Ectodermal cell (in vitro differentiated cells): Measurements from ENCODE around the gene LDLRAD3.

Experiments used
- H3K27ac ChIP-seq: 2 replicates; pipeline ENCODE4 v1.7.0; 2013; ENCODE audit warnings: mild to moderate bottlenecking, low read depth, low read length; ENCODE audit not compliant: insufficient read depth, poor library complexity, severe bottlenecking
- H3K27me3 ChIP-seq: 2 replicates; pipeline ENCODE4 v1.7.0; 2013; ENCODE audit warnings: mild to moderate bottlenecking, low read length; ENCODE audit not compliant: insufficient read depth, control insufficient read depth, poor library complexity, severe bottlenecking
- H3K36me3 ChIP-seq: one replicate; pipeline ENCODE4 v1.7.0; 2013; ENCODE audit warnings: low read length; ENCODE audit not compliant: control insufficient read depth, insufficient read depth
- H3K4me1 ChIP-seq: one replicate; pipeline ENCODE4 v1.7.0; 2013; ENCODE audit warnings: low read length; ENCODE audit not compliant: control insufficient read depth, insufficient read depth
- H3K4me3 ChIP-seq: 2 replicates; pipeline ENCODE4 v1.7.0; 2013; ENCODE audit warnings: low read depth, low read length, control low read depth; ENCODE audit not compliant: insufficient read depth
- H3K9me3 ChIP-seq: 2 replicates; pipeline ENCODE4 v1.7.0; 2013; ENCODE audit warnings: mild to moderate bottlenecking, low read length, moderate library complexity; ENCODE audit not compliant: control insufficient read depth
- WGBS, 2 experiments: methylation state at CpG; one replicate each; pipeline ENCODE4 v1.1.7; 2013; ENCODE audit warnings: missing lambda C conversion rate in 2 of 2; 5-methylcytosine and 5-hydroxymethylcytosine counted together

The LDLRAD3 gene

DNA sequence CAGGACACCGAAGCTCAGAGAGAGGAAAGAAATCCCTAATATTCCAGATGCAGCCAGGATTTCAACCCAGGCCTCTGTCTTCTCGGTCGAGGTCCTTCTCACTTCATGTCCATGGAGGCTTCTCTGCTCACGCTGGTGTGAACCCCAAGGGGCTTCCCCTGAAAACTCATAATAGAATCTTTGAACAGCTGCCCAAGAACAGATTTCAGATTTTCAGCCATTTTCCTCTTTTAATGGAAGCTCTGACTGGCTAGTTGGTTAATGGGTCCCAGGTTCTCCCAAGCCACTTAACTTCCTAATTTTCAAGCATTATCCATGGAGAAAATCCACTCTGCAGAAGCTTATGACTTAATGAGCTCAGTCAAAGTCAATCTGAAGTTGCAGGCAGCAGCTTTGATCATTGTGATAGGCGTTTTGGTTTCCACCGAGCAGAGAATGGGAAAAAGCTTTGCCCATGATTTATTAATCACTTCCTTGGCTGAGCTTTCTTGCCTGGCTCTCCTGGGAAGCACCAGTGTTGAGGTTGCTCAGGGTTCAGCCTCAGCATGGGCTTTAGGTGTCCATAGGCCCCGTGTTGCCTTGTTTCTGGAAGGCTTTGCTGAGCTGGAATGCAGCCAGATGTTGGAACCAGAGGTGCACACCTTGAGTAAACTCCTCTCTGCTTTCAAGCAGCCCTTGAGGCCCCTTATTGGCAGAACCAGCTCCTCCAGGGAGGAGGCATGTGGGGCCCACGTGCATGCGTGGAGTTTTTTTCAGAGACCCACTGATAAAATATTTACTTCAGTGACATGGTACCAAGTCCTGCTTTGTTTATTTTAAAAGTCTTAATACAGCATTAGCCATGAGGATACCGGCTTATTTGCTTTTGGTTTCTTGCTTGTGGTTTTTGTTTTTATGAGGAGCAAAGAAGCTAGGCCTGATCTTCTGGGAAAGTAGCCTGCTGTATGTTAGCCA, 25.5 kb downstream of the LDLRAD3 start:
- Histone ChIP-seq H3K9me3 (peaks cover under 1% of the 10 kb centered on the region), H3K4me3 (no peak overlapping the region)
- WGBS, 2 experiments = 81 to 82% methylated on average over 10 of the region's 10 CpGs

DNA sequence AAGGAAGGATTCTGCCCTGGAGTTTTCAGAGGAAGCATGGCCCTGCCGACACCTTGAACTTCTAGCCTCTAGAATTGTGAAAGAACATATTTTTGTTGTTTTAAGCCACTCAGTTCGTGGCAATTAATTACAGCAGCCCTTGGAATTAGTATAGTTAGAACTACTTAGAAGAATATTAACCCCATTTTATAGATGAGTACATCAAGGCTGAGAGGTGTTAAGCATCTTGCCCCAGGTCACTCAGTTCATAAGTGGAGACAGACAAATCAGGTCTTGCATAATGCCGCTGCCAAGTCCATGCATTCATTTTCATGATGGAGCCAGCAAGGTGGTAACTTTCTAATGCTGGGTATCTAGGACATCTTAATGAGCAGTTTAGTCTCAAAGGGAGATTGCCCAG, 26.6 kb downstream of the LDLRAD3 start:
- H3K36me3 ChIP-seq = peaks cover 14% of the 10 kb centered on the region
- no peak overlapping the region for H3K4me3 ChIP-seq
- no peak overlapping the region for H3K27ac ChIP-seq
- no peaks in the 10 kb centered on the region for H3K4me1 ChIP-seq
- WGBS, 2 experiments = 84 to 97% methylated on average over 2 to 3 of the region's 3 CpGs
- H3K27me3 ChIP-seq = no peaks in the 10 kb centered on the region
- H3K9me3 ChIP-seq = peaks cover 5% of the 10 kb centered on the region

More for the DNA sequence above, 25.5 kb downstream of the LDLRAD3 start:
- no peaks in the 10 kb centered on the region for H3K4me1 ChIP-seq
- peaks cover 11% of the 10 kb centered on the region for H3K36me3 ChIP-seq
- H3K27ac ChIP-seq = no peak overlapping the region
- no peaks in the 10 kb centered on the region for H3K27me3 ChIP-seq

DNA sequence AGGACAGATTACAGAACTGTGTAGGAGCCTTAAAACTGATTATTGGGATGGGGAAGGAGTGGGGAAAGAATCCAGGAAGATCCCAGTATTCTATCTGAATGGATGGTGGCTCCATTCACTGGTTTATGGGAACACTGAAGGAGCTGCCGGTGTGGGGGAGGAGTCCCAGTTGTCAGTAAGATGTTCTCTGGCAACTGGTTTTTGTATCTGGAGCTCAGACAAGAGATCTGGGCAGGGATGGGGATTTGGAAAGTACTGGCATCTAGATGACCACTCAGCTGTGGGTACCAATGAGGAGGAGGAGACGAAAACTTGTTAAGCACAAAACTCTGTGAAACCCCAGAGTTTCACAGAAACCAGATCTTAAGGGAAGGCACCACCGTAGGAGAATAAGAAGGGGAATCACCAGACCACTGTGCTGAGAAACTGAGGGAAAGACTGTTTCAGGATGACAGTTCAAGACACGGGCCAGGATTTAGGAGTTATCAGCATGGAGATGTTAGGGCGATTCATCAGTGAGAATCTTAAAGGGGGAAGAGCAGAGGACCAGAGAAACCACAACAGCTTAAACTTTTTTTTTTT, 28.1 kb downstream of the LDLRAD3 start:
- H3K36me3 ChIP-seq = peaks cover 14% of the 10 kb centered on the region
- H3K4me1 ChIP-seq = no peaks in the 10 kb centered on the region
- no peaks in the 10 kb centered on the region for H3K27me3 ChIP-seq
- peaks cover 5% of the 10 kb centered on the region for H3K9me3 ChIP-seq
- 82 to 83% methylated on average over 5 of the region's 5 CpGs for WGBS, 2 experiments
- no peak overlapping the region for H3K27ac ChIP-seq
- no peak overlapping the region for H3K4me3 ChIP-seq

DNA sequence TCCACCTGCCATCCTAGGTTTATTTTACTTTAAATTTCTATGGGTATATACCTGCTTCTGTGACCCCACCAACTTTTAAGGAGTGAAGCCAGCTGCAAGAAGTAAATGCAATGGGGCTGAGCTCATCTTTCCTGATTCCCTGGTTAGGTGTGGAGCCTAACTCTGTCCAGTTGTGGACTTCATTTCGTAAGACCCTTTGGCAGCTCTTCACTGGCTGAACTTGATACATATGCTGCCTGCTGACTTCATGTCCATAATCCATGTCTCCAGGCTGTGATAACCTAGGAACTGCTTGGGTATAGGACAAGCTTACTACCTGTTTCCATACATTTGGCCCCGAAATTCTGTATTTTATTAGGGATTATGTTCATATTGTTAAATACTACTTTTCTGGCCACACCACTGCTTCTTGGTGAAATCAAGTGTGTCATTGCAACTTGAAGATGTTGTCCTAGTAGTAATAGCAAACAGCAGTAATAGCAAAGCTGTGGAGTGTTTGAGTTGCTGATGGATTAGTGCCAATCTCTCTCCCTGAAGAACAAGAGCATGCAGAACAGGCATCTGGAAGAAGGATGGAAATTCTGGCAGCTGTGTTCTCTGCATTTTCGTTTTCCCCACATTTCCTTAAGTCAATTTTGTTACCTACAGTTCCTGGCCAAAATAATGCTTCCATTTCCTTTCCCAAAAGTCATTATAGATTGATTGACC, 31.2 kb downstream of the LDLRAD3 start:
- H3K9me3 ChIP-seq = peaks cover 5% of the 10 kb centered on the region
- WGBS, 2 experiments = 94 to 97% methylated on average over 2 to 3 of the region's 3 CpGs
- no peak overlapping the region for H3K4me3 ChIP-seq
- H3K27ac ChIP-seq = no peak overlapping the region
- H3K36me3 ChIP-seq = peaks cover 14% of the 10 kb centered on the region
- peaks cover 13% of the 10 kb centered on the region for H3K4me1 ChIP-seq
- no peaks in the 10 kb centered on the region for H3K27me3 ChIP-seq

DNA sequence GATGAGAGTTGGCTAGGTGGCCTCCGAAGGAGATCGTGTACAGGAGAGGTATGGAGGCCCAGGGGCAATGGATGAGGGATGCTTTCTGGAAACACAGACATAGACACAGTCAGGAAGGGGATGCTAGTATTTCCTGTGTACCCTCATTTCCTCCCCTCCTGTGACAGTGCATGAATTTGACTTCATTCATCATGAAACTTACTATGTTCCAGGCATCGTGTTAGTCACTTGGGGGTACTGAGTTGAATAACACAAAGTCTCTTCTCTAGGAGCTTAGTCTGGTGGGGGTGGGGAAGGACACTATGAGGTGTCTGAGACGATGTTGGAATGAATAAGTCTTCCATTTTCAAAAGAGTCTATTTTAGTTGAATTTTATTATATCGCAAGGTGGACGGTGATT, 32.6 kb downstream of the LDLRAD3 start:
- H3K4me1 ChIP-seq = peaks cover 13% of the 10 kb centered on the region

DNA sequence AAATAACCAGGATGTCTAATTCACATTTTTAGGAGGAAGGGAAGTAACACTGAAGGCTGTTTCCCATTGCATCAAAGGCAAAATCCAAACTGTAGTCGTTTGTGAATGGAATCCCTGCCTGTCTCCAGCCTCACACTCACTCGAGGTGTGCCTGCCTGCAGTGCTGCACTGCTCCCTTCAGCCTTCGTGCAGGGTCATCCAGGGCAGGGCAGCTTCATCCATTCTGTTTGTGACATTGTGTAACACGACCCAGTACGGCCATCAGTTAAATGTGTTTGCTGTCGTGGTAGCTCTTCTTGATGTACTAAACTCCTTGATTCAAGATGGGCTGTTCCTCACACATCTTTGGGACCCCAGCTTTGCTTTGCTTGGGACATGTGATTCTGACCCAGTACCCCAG, 34.3 kb downstream of the LDLRAD3 start:
- peaks cover 13% of the 10 kb centered on the region for H3K4me1 ChIP-seq
- no peak overlapping the region for H3K4me3 ChIP-seq
- peaks cover 12% of the 10 kb centered on the region for H3K36me3 ChIP-seq
- 30 to 31% methylated on average over 6 of the region's 6 CpGs for WGBS, 2 experiments
- H3K27ac ChIP-seq = no peak overlapping the region
- no peaks in the 10 kb centered on the region for H3K27me3 ChIP-seq
- peaks cover 5% of the 10 kb centered on the region for H3K9me3 ChIP-seq

More for the DNA sequence above, 32.6 kb downstream of the LDLRAD3 start:
- WGBS, 2 experiments = 96 to 97% methylated on average over 6 of the region's 6 CpGs
- peaks cover 5% of the 10 kb centered on the region for H3K9me3 ChIP-seq
- no peak overlapping the region for H3K4me3 ChIP-seq
- H3K27ac ChIP-seq = no peak overlapping the region
- no peaks in the 10 kb centered on the region for H3K27me3 ChIP-seq
- peaks cover 14% of the 10 kb centered on the region for H3K36me3 ChIP-seq

DNA sequence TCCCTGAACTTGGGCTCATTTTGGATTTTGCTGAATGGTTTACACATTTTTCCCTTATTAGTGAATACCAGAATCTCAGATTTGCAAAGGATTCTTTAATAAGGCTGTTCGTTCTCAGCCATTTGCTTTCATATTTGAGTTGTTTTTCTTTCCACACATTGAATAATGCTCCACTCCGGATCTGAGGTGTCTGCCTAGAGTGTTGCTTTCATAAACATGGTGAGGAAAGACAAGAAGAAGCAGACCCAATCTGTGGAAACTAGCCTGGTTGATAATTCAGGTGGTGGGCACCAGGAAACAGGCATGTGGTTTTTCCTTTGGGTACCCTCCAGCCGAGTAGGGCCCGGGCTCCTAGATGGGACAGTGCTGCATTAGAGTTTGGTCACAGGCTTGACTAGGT, 35.0 kb downstream of the LDLRAD3 start:
- no peak overlapping the region for H3K27ac ChIP-seq
- H3K9me3 ChIP-seq = peaks cover 5% of the 10 kb centered on the region
- H3K4me3 ChIP-seq = no peak overlapping the region
- no peaks in the 10 kb centered on the region for H3K27me3 ChIP-seq
- peaks cover 13% of the 10 kb centered on the region for H3K4me1 ChIP-seq
- peaks cover 5% of the 10 kb centered on the region for H3K36me3 ChIP-seq
- 94 to 98% methylated on average over 4 of the region's 4 CpGs for WGBS, 2 experiments

DNA sequence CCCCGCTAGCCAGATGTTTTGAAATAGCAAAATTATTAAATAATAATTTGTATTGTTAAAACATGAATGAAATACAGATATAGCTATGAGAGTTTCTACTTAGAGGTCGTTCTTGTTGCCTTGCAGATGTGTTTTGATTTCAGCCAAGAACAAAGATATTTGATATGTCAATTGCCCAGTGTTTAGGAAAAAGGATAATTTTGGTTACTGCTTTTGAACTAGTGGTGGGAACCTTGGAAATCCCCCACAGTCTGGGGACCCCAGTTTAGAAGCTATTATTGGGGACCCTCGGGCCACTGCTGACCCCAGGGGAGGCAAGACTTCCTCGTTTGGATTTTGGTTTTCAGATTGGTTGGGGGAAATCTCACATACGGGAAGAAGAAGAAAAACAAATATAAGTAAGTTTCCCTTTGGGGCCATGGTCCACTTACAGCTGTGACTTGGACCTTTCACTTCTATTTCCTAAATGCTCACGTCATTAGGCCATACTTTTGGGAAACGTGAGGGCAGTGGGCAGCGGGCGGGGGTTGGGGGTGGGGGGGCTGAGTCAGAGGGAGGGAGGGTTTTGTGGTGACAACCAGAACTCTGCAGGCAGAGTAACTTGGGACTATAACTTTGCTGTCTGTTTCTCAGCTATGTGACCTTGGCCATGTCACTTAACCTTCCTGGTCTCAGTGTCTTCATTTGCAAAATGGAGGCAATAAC, 37.0 kb downstream of the LDLRAD3 start:
- Histone ChIP-seq H3K9me3 (peaks cover 2% of the 10 kb centered on the region), H3K4me3 (no peak overlapping the region), H3K4me1 (peaks cover 13% of the 10 kb centered on the region), H3K27ac (no peak overlapping the region), H3K27me3 (no peaks in the 10 kb centered on the region), H3K36me3 (no peaks in the 10 kb centered on the region)
- WGBS, 2 experiments = 74 to 85% methylated on average over 8 of the region's 9 CpGs

DNA sequence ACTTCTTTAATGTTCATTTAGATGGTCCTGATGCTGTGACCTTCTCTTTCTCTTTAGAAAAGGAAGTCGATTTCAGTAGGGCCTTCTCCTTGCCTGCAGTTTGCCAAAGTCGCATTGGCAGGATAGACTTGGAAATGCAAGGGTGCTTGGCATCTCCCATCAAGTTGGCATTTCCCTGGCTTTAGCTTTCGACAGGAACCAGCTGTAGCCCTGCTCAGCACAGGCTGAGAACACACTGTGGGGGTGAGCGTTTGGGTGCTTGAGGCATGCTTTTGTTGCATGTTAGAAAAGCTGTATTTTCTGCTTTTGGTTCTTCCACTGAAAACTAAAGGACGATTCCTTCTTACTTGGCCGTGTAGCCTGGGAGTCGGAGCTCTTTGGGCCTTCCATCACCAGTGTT, 37.7 kb downstream of the LDLRAD3 start:
- no peak overlapping the region for H3K27ac ChIP-seq
- no peaks in the 10 kb centered on the region for H3K36me3 ChIP-seq
- H3K4me3 ChIP-seq = no peak overlapping the region
- peaks cover 13% of the 10 kb centered on the region for H3K4me1 ChIP-seq
- 86 to 88% methylated on average over 7 of the region's 7 CpGs for WGBS, 2 experiments
- peaks cover 2% of the 10 kb centered on the region for H3K9me3 ChIP-seq
- no peaks in the 10 kb centered on the region for H3K27me3 ChIP-seq
